GM12891 (cell line): ENCODE results near the gene TRIM22.

Experiments
- PAX5 ChIP-seq: IDR thresholded peaks from 2 replicates; pipeline ENCODE4 v1.6.1; 2011; ENCODE audit warnings: low read length, moderate library complexity, mild to moderate bottlenecking; ENCODE audit not compliant: insufficient read depth, severe bottlenecking
- POLR2A ChIP-seq: IDR thresholded peaks from 2 replicates; pipeline ENCODE4 v1.6.1; 2011; ENCODE audit warnings: low read depth, low read length, control low read depth
- POLR2AphosphoS5 ChIP-seq: IDR thresholded peaks from 2 replicates; pipeline ENCODE4 v1.6.1; 2011; ENCODE audit warnings: low read depth, low read length, control low read depth
- POU2F2 ChIP-seq: IDR thresholded peaks from 2 replicates; pipeline ENCODE4 v1.6.1; 2011; ENCODE audit warnings: low read depth, mild to moderate bottlenecking, control low read depth, low read length, moderate library complexity
- SPI1 ChIP-seq: IDR thresholded peaks from 2 replicates; pipeline ENCODE4 v1.6.1; 2011; ENCODE audit warnings: low read depth, low read length, control low read depth
- TAF1 ChIP-seq: IDR thresholded peaks from 2 replicates; pipeline ENCODE4 v1.6.1; 2011; ENCODE audit warnings: low read depth, low read length, control low read depth

DNA sequence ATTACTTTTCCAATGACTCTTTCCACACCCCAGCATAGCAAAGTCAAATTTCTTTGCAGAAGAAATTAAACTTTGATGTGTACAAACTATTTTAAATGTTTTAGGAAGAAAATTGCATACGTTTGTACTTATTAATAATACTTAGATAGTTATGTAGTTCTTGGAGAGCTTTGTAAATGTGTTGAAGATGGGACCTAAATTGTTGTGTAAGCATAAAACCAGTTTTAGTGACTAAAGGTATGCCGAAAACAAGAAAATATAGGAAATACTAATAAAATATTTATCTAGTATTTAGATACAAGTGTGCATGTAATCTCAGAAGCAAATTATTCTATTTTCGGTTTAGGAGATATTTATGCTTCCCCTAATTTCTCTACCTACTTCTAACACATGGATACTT, 60.2 kb downstream of the TRIM22 start:
- TF ChIP-seq POLR2A, result no peak
- TF ChIP-seq POLR2AphosphoS5, result no peak
- no peak for TF ChIP-seq POU2F2
- TF ChIP-seq TAF1, result no peak
- TF ChIP-seq SPI1, result no peak
- TF ChIP-seq PAX5, result no peak
